NCI-H2107 treated with DMSO at 0.1 percent for 48 hours (cell line): ENCODE measurements around the gene TTL.
"Not testable (repeated sequence)": the region's sequence is repeated elsewhere in the genome, so short reads cannot be mapped to it uniquely, and the experiment has no call there.

ENCODE experiments used
- DNase-seq: peaks from one replicate; lab custom pipeline; 2025; ENCODE audit not compliant: unreplicated experiment; lab: John Stamatoyannopoulos, UW

Gene TTL

DNA sequence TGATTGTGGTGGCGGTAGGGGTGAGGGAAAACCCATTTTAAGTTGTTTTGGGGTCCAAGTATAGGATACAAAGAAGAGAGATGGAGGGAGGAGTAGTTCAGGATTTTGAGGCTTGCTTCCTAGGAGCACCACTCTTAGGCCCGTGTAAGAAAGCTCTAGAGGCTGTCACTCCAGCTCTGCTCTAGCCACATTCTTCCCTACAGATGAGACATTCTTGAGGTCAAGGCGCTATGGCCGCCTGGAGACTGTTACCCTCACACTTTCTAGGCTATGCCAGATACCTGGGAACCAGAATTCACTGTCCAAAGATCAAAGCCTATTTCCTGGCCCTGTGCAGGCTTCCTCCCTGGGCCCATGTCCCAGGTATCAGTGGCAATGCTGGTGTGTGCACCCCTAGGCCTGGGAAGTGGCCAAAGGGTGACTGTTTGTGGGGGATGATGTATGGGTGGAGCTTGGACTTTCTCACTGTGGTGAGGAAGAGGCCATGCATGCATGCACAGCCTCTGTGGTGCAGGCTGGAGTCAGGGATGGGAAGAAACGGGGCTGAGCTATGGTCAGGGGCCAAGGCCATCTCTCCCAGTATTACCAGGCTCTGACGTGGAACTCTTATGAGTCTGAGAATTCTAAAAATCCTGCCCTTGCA, 7.0 kb upstream of the TTL start:
- DNase-seq, result no peak

GRCh38 chr2:112476434-112476833, 5.5 kb upstream of the TTL start:
- no peak for DNase-seq

- DNase-seq, result no peak
Observed at GRCh38 chr2:112480530-112481049, 1.4 kb upstream of the TTL start.

DNA sequence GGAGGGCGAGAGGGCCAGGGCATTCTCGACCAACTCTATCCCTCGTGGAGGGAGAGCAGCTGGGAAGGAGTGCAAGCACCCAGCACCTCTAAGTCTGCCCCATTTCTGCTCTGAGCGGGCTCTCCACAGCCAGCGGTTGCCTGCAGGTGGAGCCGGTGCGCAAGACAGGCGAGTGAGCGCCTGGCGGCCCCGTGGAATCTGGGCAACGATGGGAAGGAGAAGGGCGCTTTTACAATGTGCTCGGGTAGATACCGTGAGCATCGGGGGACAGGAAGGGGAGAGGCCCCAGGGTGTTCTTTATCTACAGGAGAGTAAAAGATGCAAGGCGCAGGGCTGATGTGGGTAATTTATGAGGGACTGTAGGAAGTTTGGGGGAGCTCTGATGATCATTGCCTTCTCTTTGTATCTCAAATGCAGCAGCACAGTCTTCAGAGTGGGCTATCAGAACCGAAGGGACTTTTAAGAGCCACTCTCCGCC, 867 bp upstream of the TTL start:
- peak; percentile 68 for DNase-seq

DNA sequence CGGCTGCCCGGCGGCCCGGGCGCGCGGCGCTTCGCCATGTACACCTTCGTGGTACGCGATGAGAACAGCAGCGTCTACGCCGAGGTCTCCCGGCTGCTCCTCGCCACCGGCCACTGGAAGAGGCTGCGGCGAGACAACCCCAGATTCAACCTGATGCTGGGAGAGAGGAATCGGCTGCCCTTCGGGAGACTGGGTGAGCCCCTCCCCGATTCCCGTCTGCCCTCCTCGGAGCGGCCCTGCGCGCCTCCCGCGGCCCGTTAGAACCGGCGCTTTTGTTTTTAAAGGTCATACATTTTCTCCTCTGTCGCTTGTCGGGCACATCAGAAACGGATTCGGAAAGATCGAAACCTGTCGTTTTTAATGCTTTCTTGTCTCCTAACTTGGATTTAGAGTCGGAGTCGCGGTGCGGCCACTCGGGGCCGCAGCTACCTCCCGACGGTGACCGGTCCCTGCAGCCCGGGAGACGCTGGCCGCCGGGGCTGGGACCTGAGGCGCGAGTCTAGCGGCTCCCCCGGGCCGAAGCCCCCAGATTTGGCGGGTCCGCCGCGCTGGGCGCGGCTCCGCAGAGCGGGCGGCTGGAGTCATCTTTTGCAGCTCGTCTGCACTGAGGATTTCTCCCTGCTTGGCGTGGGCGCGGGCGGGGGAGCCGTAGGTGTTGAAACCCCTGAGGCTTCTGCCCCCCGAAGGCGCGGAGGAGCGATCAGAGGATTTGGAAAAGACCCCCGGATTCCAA, 519 bp downstream of the TTL start:
- DNase-seq, result peak; percentile 11

DNA sequence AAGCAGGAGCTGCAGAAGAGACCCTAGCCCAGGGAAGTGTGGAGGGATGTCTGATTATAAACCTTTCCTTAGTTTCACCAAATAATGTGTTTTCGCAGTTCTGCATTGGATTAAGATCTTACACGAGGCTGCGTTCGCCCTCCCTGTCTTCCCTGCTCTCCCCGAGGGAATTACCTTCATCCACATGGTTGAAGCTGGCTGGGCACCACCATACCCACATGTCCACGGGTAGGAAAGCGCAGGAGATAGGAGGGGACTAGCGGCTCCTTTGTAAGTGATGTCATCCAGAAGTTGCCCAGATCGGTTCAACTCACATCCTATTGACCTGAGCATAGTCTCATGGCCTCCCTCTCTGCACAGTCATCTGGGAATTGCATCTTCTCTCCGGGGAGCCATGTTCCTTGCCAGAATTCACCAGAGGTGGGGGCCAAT, 1.1 kb downstream of the TTL start:
- DNase-seq, result peak; percentile 7

- DNase-seq, result no peak
Observed at GRCh38 chr2:112483831-112484230, 1.9 kb downstream of the TTL start.

GRCh38 chr2:112485849-112486248, 3.9 kb downstream of the TTL start:
- no peak for DNase-seq

DNA sequence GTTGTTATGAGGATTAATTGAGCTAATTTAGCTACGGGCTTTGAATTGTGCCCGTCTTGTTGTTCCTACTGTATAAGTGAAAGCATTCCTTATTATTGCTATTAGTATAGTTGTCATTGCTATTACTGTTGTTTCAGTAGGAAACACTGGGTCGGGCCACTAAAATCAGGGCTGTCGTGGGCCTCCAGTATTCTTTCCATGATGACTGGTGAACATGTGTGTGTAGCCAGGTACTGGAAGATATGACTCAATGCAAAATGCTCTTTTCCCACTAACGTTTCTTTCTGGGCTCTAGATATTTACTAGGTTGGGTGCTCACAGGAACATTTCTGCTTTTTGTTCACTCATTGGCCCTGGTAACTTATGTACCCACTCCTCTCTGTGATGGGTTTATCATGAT, 4.9 kb downstream of the TTL start:
- no peak for DNase-seq

DNA sequence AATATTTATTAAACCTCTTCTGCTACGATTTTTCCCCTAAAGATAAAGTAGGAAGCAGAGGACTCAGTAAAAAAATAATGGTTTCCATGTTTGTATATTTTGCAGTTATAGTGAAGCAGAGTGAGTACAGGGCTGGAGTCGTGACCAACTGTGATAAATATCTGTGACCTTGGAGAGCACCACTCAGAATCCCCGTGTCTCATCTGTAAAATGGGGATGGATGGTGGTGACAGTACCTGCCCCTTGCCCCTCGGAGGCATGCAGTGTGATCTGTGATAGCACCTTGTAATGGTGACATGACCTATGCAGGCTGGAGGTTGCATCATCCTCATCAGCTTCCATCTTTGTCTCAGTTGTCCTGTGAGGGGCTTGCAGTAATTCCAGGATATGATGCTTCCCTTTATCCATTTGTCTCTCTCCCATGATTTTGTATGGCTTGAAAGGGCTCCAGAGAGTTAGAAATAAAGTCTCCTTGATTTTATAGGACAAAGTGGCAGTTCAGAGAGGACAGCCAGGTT, 5.5 kb downstream of the TTL start:
- no peak for DNase-seq

DNA sequence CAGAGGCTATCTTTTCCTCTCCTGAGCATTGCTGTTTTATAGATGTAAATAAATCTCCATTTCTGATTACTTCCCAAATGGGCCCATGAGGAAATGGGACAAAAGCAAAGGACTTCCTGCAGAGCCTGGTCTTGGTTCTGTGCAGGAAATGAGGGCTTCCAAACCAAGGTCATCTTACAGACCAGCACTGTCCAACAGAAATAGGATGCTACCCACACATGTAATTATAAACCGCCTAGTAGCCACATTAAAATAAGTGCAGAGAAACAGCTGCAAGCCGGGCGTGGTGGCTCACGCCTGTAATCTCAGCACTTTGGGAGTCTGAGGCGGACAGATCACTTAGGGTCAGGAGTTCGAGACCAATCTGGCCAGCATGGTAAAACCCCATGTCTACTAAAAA, 6.2 kb downstream of the TTL start:
- DNase-seq, result no peak

DNA sequence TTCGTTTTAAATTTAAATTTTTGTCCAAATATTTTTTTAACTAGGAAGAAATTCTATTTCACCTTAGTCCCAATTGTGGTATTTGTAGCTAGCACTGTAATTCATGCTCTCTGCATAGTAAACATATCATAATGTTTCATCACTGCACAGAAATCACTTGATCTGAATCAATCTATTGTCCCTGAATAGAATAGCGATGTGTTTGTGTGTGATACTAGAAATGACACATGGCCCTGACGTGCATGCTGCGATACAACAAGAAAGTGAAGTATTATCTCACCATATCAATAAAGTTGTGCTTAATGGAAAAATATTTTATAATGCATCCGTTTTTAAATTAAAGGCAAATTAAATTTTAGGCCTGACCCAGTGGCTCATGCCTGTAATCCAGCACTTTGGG, 10.0 kb downstream of the TTL start:
- DNase-seq, result no peak

DNA sequence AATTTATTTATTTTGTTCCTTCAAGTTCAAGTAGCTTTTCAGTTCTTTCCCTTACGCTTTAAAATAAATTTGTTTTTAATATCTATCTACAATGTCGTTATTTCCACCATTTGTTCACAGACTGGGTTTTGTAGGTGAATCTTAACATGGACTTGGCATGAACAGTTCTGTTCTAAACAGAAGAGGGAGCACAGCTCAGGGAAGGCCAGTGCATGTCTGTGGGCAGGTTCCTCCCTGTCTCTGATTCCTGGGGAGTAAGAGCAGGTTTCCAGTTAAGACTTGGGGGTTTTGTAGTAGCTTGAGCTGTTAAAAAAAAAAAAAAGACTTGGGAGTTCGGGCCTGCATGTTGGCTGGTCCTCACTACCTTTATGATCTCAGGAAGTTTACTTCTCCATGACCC, 11.1 kb downstream of the TTL start:
- no peak for DNase-seq

- DNase-seq, result no peak
Observed at GRCh38 chr2:112493858-112494648, 12.1 kb downstream of the TTL start.

DNA sequence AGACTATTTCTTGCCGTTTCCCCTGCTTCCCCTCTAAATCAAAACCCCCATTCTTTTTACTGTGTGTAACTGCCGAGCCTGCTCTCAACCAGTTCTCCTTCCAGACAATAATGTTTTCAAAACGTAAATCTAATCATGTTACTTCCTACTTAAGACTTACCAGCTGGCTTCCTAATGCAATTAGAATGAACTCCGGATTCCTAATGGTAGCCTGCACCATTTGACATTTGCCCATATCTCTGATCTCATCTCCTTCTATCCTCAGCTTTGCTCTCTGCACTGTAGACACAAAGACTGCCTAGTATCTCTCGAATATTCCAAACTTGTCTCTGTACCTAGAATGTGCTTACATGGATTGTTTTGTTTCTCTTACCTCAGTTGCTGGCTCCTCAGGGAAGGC, 12.9 kb downstream of the TTL start:
- DNase-seq, result no peak

GRCh38 chr2:112495878-112496277, 13.9 kb downstream of the TTL start:
- DNase-seq, result not testable (repeated sequence)

DNA sequence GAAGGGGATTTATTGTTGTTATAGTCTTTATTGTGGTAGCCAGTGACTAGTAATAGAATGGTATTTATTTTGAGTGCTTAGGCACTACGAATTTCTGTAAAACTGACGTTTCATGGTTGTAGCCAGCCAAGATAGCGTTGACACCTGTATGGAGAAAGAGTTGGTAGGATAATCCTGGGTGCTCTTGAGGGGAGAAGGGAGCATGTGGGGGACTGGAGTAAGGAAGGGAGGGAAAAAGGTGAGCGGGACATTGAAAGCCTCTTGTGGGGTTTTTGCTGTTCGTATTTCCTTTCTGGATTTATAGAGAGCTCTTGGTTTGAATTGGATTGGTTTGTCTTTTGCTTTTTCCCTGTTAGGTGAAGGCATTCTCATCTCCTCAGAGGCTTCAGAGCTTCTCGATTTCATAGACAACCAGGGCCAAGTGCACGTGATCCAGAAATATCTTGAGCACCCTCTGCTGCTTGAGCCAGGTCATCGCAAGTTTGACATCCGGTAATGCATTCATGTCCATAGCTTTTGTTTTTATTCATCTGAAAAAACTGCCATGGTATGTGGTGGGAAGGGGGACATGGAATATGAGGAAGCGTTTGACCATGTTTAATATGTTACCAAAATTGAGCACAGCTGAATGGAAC, 19.0 kb downstream of the TTL start:
- DNase-seq, result not testable (repeated sequence)

- DNase-seq, result not testable (repeated sequence)
Observed at GRCh38 chr2:112509239-112509998, 27.5 kb downstream of the TTL start.

- DNase-seq, result no peak
Observed at GRCh38 chr2:112516801-112517200, 34.8 kb downstream of the TTL start.

DNA sequence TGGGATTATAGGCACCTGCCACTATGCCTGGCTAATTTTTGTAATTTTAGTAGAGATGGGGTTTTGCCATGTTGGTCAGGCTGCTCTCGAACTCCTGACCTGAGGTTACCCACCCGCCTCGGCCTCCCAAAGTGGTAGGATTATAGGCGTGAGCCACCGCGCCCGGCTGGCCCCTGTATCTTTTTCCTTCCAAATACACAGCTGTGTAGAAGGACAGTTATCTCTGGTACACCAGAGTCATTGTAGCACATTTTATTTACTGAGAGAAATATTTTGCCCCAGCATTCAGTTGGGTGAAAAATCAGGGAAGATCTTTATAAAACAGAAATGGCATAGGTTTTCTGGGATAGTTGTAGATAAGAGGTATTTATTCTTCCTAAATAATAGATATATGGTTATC, 36.9 kb downstream of the TTL start:
- no peak for DNase-seq
